Astrocyte of the cerebellum (primary cell): ENCODE data around the gene LIX1.

Experiments used
- DNase-seq: peaks from one replicate; pipeline ENCODE4 v3.0.0-alpha.2; 2011; ENCODE audit warnings: low read depth
- H3K4me3 ChIP-seq: 2 replicates; pipeline ENCODE4 v1.5.1; 2011; ENCODE audit warnings: mild to moderate bottlenecking, low read depth, low read length, moderate library complexity
- CTCF ChIP-seq: IDR thresholded peaks from 2 replicates; pipeline ENCODE4 v1.5.1; 2012; ENCODE audit warnings: low read length, low read depth, moderate library complexity, mild to moderate bottlenecking; ENCODE audit errors: missing control alignments
- in situ Hi-C: cut with HindIII; loops from 2 replicates; pipeline ENCODE4 v1.10.0; 2017; ENCODE audit warnings: low sequenced_read_pairs

Gene LIX1

GRCh38 chr5:97115932-97116331 lies 26.5 kb downstream of the LIX1 start:
- no peak for TF ChIP-seq CTCF
- DNase-seq: no peak
- in situ Hi-C loops: no loop called here
- no peak overlapping the region for H3K4me3 ChIP-seq

- H3K4me3 ChIP-seq: no peak overlapping the region
- in situ Hi-C loops: no loop called here
- DNase-seq: no peak
- TF ChIP-seq CTCF: no peak
Observed at GRCh38 chr5:97112230-97112629, 30.2 kb downstream of the LIX1 start.

- TF ChIP-seq CTCF: no peak
- in situ Hi-C loops: no loop called here
- no peak overlapping the region for H3K4me3 ChIP-seq
- no peak for DNase-seq
Observed at GRCh38 chr5:97111616-97112015, 30.8 kb downstream of the LIX1 start.

GRCh38 chr5:97111004-97111403 lies 31.4 kb downstream of the LIX1 start:
- no peak overlapping the region for H3K4me3 ChIP-seq
- no peak for TF ChIP-seq CTCF
- in situ Hi-C loops: no loop called here
- DNase-seq: no peak

- TF ChIP-seq CTCF: no peak
- in situ Hi-C loops: no loop called here
- DNase-seq: no peak
- H3K4me3 ChIP-seq: no peak overlapping the region
Observed at GRCh38 chr5:97107318-97107717, 35.1 kb downstream of the LIX1 start.

- H3K4me3 ChIP-seq: no peak overlapping the region
- in situ Hi-C loops: no loop called here
- no peak for TF ChIP-seq CTCF
- DNase-seq: no peak
Observed at GRCh38 chr5:97106216-97106581, 36.2 kb downstream of the LIX1 start.
